ENCODE results near the gene KCNN4.

KCNN4 gene

GRCh38 chr19:43786665-43787064, 5.9 kb upstream of the KCNN4 start:
- Histone ChIP-seq H3K4me2 (ENCODE audit: low read length) (no peak overlapping the region), H3K4me3 (ENCODE audit: low read depth, low read length) (no peak overlapping the region), H3K27ac (no peak overlapping the region), H3K36me3 (ENCODE audit: control insufficient read depth, insufficient read depth, low read length) (no peaks in the 10 kb centered on the region), H3K27me3 (ENCODE audit: control insufficient read depth, insufficient read depth, low read length) (no peaks in the 10 kb centered on the region), H3K4me1 (no peaks in the 10 kb centered on the region), H3K9me3 (ENCODE audit: control insufficient read depth, low read length) (no peaks in the 10 kb centered on the region), H3K9ac (no peak overlapping the region), H2AFZ (no peak overlapping the region), H3K79me2 (no peaks in the 10 kb centered on the region)
- TF ChIP-seq, protein P1, sequence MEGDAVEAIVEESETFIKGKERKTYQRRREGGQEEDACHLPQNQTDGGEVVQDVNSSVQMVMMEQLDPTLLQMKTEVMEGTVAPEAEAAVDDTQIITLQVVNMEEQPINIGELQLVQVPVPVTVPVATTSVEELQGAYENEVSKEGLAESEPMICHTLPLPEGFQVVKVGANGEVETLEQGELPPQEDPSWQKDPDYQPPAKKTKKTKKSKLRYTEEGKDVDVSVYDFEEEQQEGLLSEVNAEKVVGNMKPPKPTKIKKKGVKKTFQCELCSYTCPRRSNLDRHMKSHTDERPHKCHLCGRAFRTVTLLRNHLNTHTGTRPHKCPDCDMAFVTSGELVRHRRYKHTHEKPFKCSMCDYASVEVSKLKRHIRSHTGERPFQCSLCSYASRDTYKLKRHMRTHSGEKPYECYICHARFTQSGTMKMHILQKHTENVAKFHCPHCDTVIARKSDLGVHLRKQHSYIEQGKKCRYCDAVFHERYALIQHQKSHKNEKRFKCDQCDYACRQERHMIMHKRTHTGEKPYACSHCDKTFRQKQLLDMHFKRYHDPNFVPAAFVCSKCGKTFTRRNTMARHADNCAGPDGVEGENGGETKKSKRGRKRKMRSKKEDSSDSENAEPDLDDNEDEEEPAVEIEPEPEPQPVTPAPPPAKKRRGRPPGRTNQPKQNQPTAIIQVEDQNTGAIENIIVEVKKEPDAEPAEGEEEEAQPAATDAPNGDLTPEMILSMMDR (IDR thresholded peaks at IDR 0.05) = no peak

DNA sequence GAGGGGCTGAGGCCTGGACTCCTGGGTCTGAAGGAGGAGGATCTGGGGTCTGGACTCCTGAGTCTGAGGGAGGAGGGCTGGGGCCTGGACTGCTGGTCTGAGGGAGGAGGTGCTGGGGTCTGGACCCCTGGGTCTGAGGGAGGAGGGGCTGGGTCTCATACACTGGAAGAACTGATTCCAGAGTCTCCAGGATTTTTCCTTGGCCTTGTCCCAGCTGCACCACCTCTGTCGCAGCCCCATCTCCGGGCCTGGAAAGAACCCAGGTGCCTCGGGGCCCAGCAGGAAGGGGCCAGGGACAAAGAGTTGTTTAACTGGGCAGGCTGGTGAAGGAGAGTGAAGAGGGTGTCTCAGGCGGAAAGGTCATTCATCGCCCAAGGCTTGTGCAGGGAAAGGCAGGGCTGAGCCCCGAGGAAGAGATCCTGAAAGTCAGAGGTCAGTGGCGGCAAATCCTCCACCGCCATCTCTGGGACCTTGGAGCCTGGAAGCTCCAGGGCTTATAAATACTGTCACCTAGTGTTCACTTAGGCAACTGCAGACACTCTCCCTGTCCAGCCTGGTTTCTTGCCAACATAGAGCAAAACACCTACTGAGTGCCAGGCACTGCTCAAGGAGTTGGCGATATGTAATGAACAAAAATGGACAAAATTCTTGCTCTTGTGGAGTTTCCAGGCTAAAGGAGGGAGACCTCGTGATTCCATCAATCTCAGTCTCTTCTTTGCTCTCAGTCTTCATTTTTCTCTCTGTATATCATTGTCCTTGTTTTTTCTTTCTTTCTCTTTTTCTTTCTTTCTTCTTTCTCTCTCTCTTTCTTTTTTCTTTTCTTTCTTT, 4.4 kb upstream of the KCNN4 start:
- TF ChIP-seq, protein P1 (IDR thresholded peaks at IDR 0.05) = peak; percentile 99
- no peak overlapping the region for H3K4me2 ChIP-seq (ENCODE audit: low read length)
- H3K36me3 ChIP-seq (ENCODE audit: control insufficient read depth, insufficient read depth, low read length) = no peaks in the 10 kb centered on the region
- H3K9ac ChIP-seq = no peak overlapping the region
- no peaks in the 10 kb centered on the region for H3K27me3 ChIP-seq (ENCODE audit: control insufficient read depth, insufficient read depth, low read length)
- H3K4me1 ChIP-seq = no peaks in the 10 kb centered on the region
- H3K9me3 ChIP-seq (ENCODE audit: control insufficient read depth, low read length) = no peaks in the 10 kb centered on the region
- H3K27ac ChIP-seq = no peak overlapping the region
- H2AFZ ChIP-seq = peak overlapping the region; percentile 82
- H3K4me3 ChIP-seq (ENCODE audit: low read depth, low read length) = no peak overlapping the region
- H3K79me2 ChIP-seq = no peaks in the 10 kb centered on the region

DNA sequence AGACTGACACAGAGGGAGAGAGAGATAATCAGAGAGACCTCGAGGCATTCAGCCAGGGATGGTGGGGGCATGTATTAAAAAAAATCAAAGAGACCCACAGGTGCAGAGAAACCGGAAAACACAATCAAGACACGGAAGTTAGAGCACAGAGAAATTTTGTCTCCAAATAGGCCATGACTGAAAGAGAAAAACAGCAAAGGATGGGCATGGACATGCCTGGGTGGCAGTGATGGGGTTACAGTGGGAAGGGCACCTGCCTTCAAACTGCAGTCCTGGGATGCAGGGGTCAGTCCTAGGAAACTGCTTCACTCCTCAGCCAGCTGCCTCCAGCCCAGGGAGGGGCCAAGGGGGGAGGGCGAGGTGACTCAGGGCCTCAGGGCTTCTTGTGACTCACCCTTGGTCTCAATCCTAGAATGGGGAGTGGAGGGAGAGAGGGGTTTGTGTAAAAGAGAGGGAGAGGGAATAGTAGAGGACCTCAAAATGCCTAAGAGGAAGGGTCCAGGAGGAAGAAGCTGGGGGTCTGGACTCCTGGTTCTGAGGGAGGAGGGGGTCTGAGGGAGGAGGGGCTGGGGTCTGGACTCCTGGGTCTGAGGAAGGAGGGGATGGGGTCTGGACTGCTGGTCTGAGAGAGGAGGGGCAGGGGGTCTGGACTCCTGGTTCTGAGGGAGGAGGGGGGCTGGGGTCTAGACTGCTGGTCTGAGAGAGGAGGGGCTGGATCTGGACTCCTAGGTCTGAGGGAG, 3.6 kb upstream of the KCNN4 start:
- TF ChIP-seq, protein P1 (IDR thresholded peaks at IDR 0.05) = no peak
- H3K4me2 ChIP-seq (ENCODE audit: low read length) = no peak overlapping the region
- H2AFZ ChIP-seq = no peak overlapping the region
- no peak overlapping the region for H3K27ac ChIP-seq
- no peaks in the 10 kb centered on the region for H3K79me2 ChIP-seq
- H3K9ac ChIP-seq = no peak overlapping the region
- H3K4me1 ChIP-seq = no peaks in the 10 kb centered on the region
- H3K4me3 ChIP-seq (ENCODE audit: low read depth, low read length) = no peak overlapping the region
- H3K27me3 ChIP-seq (ENCODE audit: control insufficient read depth, insufficient read depth, low read length) = no peaks in the 10 kb centered on the region
- H3K36me3 ChIP-seq (ENCODE audit: control insufficient read depth, insufficient read depth, low read length) = no peaks in the 10 kb centered on the region
- no peaks in the 10 kb centered on the region for H3K9me3 ChIP-seq (ENCODE audit: control insufficient read depth, low read length)

DNA sequence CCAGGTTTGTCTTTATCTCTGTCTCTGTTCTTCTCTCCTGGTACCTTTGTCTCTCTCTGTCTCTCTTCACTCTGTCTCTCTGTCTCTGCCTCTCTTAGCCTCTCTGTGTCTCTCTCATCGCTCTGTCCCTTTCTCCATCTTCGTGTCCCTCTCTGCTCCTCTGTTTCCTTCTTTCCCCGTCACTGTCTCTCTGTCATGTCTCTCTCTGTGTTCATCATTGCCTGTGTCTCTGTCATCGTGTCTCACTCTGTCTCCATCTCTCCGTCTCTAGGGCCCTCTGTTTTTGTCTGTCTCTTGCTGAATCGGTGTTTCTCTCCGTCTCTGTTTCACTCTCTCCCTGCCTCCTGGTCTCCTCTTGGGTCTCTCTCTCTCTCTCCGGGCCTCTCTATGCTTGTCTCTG, 2.9 kb upstream of the KCNN4 start:
- Histone ChIP-seq H3K4me3 (ENCODE audit: low read depth, low read length) (no peak overlapping the region), H3K27ac (no peak overlapping the region), H3K9me3 (ENCODE audit: control insufficient read depth, low read length) (no peaks in the 10 kb centered on the region), H2AFZ (no peak overlapping the region), H3K4me2 (ENCODE audit: low read length) (no peak overlapping the region), H3K79me2 (no peaks in the 10 kb centered on the region), H3K36me3 (ENCODE audit: control insufficient read depth, insufficient read depth, low read length) (no peaks in the 10 kb centered on the region), H3K4me1 (no peaks in the 10 kb centered on the region), H3K9ac (no peak overlapping the region), H3K27me3 (ENCODE audit: control insufficient read depth, insufficient read depth, low read length) (no peaks in the 10 kb centered on the region)
- TF ChIP-seq, protein P1 (IDR thresholded peaks at IDR 0.05) = no peak

Data from parathyroid adenoma (tissue), 2 donors.